Epithelial cell of esophagus (primary cell): ENCODE results near the gene ANO4.

Experiments
- DNase-seq: peaks from one replicate; pipeline ENCODE4 v3.0.0; 2010; ENCODE audit warnings: low read depth
- H3K4me3 ChIP-seq: 2 replicates; pipeline ENCODE4 v1.5.1; 2011; ENCODE audit warnings: mild to moderate bottlenecking, low read length, control low read depth
- CTCF ChIP-seq: IDR thresholded peaks from 2 replicates; pipeline ENCODE4 v1.5.1; 2011; ENCODE audit warnings: low read depth, mild to moderate bottlenecking, low read length, control low read depth, inconsistent platforms; ENCODE audit not compliant: insufficient read depth; ENCODE audit errors: missing control alignments

The ANO4 gene

GRCh38 chr12:101015044-101015443 is 220.5 kb downstream of the ANO4 start:
- TF ChIP-seq CTCF: no peak
- no peak overlapping the region for H3K4me3 ChIP-seq
- DNase-seq: no peak

DNA sequence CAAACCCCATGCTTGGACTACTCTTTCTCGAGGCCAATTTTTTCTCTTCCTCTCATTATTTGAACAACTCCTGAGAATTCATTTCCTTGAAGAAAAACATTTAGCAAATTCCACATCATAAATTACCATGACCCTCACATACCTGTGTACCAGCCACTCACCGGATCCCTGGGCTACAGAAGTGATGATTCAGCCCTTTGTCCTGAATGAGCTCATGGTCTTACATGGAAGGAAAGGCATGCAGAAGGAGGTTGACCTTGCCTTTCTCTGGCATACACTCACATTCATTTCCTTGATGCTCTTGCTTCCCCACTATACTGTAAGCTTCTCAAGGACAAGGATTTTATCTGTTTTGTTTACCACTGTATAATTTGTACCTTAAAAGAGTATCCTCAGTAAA is 224.0 kb downstream of the ANO4 start:
- no peak for TF ChIP-seq CTCF
- no peak overlapping the region for H3K4me3 ChIP-seq
- peak; percentile 97 for DNase-seq

DNA sequence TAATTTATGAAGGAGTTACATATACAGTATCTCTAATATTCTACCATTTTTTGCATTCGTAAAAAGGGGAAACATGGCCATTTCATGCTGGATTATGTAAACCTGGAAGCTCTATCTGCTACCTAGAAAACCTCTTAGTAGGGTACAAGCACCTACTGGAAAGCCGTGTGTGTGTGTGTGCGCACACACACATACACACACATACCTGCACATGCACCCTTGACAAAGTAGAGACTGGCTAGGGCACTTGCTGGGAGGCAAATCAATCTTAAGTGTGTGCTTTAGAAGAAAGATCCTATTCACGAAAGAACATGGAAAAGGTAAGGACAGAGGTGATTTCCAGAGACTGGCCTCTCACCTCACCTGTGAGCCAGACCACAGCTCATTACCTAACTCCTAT is 224.6 kb downstream of the ANO4 start:
- no peak for TF ChIP-seq CTCF
- no peak for DNase-seq
- no peak overlapping the region for H3K4me3 ChIP-seq

GRCh38 chr12:101019667-101020066 is 225.1 kb downstream of the ANO4 start:
- no peak for TF ChIP-seq CTCF
- peak; percentile 85 for DNase-seq
- H3K4me3 ChIP-seq: no peak overlapping the region

DNA sequence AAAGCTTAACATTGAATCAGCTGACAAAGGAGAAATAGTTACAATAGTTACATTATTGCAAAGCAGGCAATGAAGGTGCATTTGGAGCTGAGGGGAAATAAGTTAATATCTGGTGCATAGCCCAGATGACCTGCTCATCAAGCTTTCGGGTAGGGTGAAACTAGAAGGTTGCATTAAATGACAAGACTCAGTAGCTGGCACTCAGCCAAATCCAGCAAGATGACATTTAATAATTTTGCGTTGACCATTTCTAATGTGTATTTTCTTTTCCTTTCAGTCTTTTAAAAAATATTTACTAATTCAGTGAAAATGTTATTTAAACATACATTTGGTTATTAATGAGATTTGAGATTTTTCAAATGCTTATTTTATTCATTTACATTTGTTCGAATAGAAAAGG is 226.9 kb downstream of the ANO4 start:
- no peak for DNase-seq
- no peak for TF ChIP-seq CTCF
- H3K4me3 ChIP-seq: no peak overlapping the region

DNA sequence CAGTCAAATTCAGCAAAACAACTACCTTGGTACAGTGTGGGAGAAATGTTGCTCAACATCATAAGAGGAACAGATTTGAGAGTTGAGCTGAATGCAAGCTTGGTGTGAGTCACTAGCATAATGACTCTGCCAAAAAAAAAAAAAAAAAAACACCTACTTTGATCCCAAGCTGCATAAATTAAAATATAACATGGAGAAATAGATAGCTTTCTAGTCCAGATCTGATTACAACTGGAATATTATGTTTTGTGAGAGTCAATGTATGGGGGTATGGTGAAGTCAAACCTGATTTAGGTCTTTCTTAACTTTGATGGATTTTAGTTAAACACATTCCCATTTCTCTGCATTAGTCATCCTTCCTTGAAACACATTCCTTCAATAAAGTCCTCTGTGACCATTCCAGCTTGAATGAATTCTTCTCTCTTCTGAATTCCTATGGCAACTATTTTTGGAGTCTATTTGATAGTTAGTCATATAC is 227.4 kb downstream of the ANO4 start:
- TF ChIP-seq CTCF: no peak
- H3K4me3 ChIP-seq: no peak overlapping the region
- peak; percentile 88 for DNase-seq

GRCh38 chr12:101027200-101027599 is 232.6 kb downstream of the ANO4 start:
- DNase-seq: no peak
- TF ChIP-seq CTCF: no peak
- H3K4me3 ChIP-seq: no peak overlapping the region
